GM18498 (cell line): Measurements from ENCODE around the gene CTBP2.

Experiments used
- ATAC-seq: cut with Tn5 transposase; IDR thresholded peaks from one replicate; pipeline ENCODE4 v1.9.1; 2021; ENCODE audit warnings: mild to moderate bottlenecking, moderate library complexity; ENCODE audit not compliant: unreplicated experiment

The CTBP2 gene

GRCh38 chr10:125032474-125033020 lies 127.8 kb downstream of the CTBP2 start:
- ATAC-seq, result no peak

- ATAC-seq, result no peak
Measured at GRCh38 chr10:125030567-125031197, 129.7 kb downstream of the CTBP2 start.

GRCh38 chr10:125029584-125030242 lies 130.7 kb downstream of the CTBP2 start:
- ATAC-seq, result no peak

GRCh38 chr10:125027871-125028869 lies 132.2 kb downstream of the CTBP2 start:
- no peak for ATAC-seq

- no peak for ATAC-seq
Measured at GRCh38 chr10:125026974-125027735, 133.2 kb downstream of the CTBP2 start.

- no peak for ATAC-seq
Measured at GRCh38 chr10:125026036-125026931, 134.1 kb downstream of the CTBP2 start.

- ATAC-seq, result no peak
Measured at GRCh38 chr10:125025341-125025740, 135.0 kb downstream of the CTBP2 start.

GRCh38 chr10:125024497-125025234 lies 135.7 kb downstream of the CTBP2 start:
- no peak for ATAC-seq

- ATAC-seq, result no peak
Measured at GRCh38 chr10:125023862-125024496, 136.4 kb downstream of the CTBP2 start.

GRCh38 chr10:125023255-125023654 lies 137.1 kb downstream of the CTBP2 start:
- ATAC-seq, result no peak

GRCh38 chr10:125022671-125023070 lies 137.7 kb downstream of the CTBP2 start:
- ATAC-seq, result no peak

- ATAC-seq, result no peak
Measured at GRCh38 chr10:125021686-125022344, 138.5 kb downstream of the CTBP2 start.

- ATAC-seq, result no peak
Measured at GRCh38 chr10:125020871-125021270, 139.5 kb downstream of the CTBP2 start.

GRCh38 chr10:125020386-125020785 lies 140.0 kb downstream of the CTBP2 start:
- no peak for ATAC-seq

- no peak for ATAC-seq
Measured at GRCh38 chr10:125018576-125019143, 141.7 kb downstream of the CTBP2 start.

GRCh38 chr10:125017547-125018298 lies 142.6 kb downstream of the CTBP2 start:
- ATAC-seq, result no peak
